DND-41 (cell line): Measurements from ENCODE around the gene SURF6.

Experiments used
- EZH2 ChIP-seq: IDR thresholded peaks from 3 replicates; pipeline ENCODE4 v1.6.1; 2012; ENCODE audit warnings: borderline replicate concordance, low read depth, mild to moderate bottlenecking, moderate library complexity, low read length, inconsistent platforms; ENCODE audit not compliant: severe bottlenecking
- TF ChIP-seq, protein P1 (sequence below): IDR thresholded peaks from 2 replicates; pipeline ENCODE4 v1.5.1; 2012; ENCODE audit warnings: borderline replicate concordance, low read length, moderate library complexity, mild to moderate bottlenecking; ENCODE audit not compliant: poor library complexity, severe bottlenecking; ENCODE audit errors: extremely low read depth

DNA sequence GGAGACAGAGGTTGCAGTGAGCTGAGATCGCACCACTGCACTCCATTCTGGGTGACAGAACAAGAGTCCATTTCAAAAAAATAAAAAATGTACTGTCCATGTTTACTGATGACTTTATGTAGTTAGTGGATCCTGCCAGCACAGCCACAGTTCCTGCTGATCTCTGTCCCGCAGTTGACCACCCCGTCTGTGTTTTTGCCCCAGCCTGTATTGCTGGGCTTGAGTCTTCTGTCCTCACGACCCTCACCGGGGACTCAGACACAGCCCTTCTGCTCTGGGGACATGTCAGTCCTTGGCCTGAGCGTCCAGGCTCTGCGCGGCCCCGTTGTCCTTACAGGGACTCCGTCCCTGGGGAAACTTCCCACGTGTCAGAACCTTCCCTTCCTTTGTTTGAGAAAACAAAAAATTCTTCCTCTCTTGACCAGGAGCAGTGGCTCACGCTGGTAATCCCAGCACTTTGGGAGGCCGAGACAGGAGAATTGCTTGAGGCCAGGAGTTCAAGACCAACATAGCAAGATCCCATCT, 14.5 kb downstream of the SURF6 start:
- TF ChIP-seq, protein P1, sequence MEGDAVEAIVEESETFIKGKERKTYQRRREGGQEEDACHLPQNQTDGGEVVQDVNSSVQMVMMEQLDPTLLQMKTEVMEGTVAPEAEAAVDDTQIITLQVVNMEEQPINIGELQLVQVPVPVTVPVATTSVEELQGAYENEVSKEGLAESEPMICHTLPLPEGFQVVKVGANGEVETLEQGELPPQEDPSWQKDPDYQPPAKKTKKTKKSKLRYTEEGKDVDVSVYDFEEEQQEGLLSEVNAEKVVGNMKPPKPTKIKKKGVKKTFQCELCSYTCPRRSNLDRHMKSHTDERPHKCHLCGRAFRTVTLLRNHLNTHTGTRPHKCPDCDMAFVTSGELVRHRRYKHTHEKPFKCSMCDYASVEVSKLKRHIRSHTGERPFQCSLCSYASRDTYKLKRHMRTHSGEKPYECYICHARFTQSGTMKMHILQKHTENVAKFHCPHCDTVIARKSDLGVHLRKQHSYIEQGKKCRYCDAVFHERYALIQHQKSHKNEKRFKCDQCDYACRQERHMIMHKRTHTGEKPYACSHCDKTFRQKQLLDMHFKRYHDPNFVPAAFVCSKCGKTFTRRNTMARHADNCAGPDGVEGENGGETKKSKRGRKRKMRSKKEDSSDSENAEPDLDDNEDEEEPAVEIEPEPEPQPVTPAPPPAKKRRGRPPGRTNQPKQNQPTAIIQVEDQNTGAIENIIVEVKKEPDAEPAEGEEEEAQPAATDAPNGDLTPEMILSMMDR: no peak
- TF ChIP-seq EZH2: no peak
